Stimulated activated CD8-positive, alpha-beta memory T cell treated with anti-CD3 and anti-CD28 coated beads, Interleukin-7, amount 100 ng/mL, for 4 hours (primary cell): Measurements from ENCODE around the gene WNT10A.

ENCODE experiments used
- DNase-seq, 2 donors: peaks; one replicate each; pipeline ENCODE4 v3.0.0-alpha.2; 2020; ENCODE audit warnings: low read depth in 2 of 2

Gene WNT10A

GRCh38 chr2:218857371-218858137 is 23.1 kb upstream of the WNT10A start:
- no peak for DNase-seq

GRCh38 chr2:218858138-218858445 is 22.6 kb upstream of the WNT10A start:
- DNase-seq = no peak

- DNase-seq = no peak
Measured at GRCh38 chr2:218858671-218859555, 21.7 kb upstream of the WNT10A start.

GRCh38 chr2:218859556-218859987 is 21.1 kb upstream of the WNT10A start, which contains the start of gene WNT6:
Gene WNT6, plus strand, starts transcription at chr2:218859805. Its CDS starts 233 bp downstream, at chr2:218860038.
- no peak for DNase-seq

GRCh38 chr2:218859988-218860831 is 20.4 kb upstream of the WNT10A start:
- no peak for DNase-seq

- no peak for DNase-seq
Measured at GRCh38 chr2:218860950-218861381, 19.7 kb upstream of the WNT10A start.

GRCh38 chr2:218861645-218862318 is 18.9 kb upstream of the WNT10A start:
- no peak for DNase-seq

- DNase-seq = no peak
Measured at GRCh38 chr2:218863021-218863520, 17.6 kb upstream of the WNT10A start.

- no peak for DNase-seq
Measured at GRCh38 chr2:218865396-218865795, 15.3 kb upstream of the WNT10A start.

GRCh38 chr2:218865999-218866398 is 14.7 kb upstream of the WNT10A start:
- DNase-seq = no peak

- no peak for DNase-seq
Measured at GRCh38 chr2:218867900-218868299, 12.8 kb upstream of the WNT10A start.

GRCh38 chr2:218869064-218869463 is 11.6 kb upstream of the WNT10A start:
- no peak for DNase-seq

GRCh38 chr2:218870984-218871344 is 9.7 kb upstream of the WNT10A start:
- DNase-seq = no peak

- no peak for DNase-seq
Measured at GRCh38 chr2:218871345-218872302, 9.0 kb upstream of the WNT10A start.

GRCh38 chr2:218872645-218873358 is 7.8 kb upstream of the WNT10A start:
- DNase-seq = no peak

- DNase-seq = no peak
Measured at GRCh38 chr2:218873359-218874194, 7.1 kb upstream of the WNT10A start.

GRCh38 chr2:218875692-218876246 is 4.9 kb upstream of the WNT10A start:
- no peak for DNase-seq

- DNase-seq = peak in 1 of 2 donors; percentile 61
Measured at GRCh38 chr2:218876562-218877219, 4.0 kb upstream of the WNT10A start.
